ENCODE measurements around the gene TMSB10.
"Not testable (repeated sequence)": the region's sequence is repeated elsewhere in the genome, so short reads cannot be mapped to it uniquely, and the experiment has no call there.

Gene TMSB10

GRCh38 chr2:84905181-84906107, at the start of gene TMSB10:
Gene TMSB10, plus strand, starts transcription at chr2:84905656.
- no peak for FAIRE-seq

GRCh38 chr2:84855731-84856130, 49.7 kb upstream of the TMSB10 start:
- no peak for FAIRE-seq

- FAIRE-seq: no peak
Measured at GRCh38 chr2:84856787-84857186, 48.7 kb upstream of the TMSB10 start.

DNA sequence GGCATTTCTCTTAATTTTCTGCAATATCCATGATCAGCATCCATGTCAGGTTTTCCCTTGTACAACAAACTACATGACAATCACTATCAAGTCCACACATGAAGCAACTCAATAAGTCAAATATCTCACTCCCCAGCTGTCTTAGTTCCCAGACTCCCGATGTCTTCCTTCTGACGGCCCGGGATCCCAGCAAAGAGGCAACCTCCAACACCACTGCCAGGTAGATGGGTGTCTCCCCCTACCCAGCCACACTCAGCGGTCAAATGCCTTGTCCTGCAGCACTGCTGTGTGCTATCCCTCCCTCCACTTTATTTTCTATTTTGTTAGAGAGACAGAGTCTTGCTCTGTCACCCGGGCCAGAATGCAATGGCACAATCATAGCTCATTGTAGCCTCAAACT, 47.9 kb upstream of the TMSB10 start:
- FAIRE-seq: no peak

DNA sequence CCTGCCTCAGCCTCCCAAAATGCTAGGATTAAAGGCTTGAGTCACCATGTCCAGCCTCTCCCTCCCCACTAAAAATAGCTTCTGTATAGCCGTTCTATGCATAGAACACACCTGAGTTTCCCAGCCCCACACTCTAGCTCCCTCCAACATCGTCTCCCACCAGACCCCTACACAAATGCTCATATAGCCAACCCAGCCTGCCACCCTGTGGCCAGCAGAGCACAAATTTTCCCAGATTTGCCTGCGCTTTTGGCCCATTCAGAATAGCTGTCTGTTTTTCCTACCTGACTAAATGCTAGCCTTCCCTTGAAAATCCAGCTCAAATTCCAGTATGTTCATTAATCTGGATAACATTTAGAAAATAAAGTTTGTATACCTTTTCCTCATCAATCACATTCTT, 47.3 kb upstream of the TMSB10 start:
- no peak for FAIRE-seq

DNA sequence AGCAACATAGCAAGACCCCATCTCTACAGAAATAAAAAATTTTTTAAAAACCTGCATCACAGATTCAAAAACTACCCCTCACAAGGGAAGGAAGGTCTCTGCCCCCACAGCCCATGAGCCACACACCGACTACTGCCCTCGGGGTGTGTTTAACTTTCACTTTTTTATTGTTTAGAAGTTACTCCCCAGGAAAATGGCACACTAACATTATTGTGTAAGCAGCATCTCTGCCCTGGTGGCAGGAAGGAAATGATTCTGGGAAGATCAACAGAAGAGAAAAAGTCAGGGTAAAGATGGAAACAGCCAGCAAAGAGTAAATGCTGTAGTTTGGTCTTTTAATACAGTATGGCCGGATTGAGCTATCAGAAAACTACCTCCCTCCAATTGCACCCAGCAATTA, 46.5 kb upstream of the TMSB10 start:
- no peak for FAIRE-seq

DNA sequence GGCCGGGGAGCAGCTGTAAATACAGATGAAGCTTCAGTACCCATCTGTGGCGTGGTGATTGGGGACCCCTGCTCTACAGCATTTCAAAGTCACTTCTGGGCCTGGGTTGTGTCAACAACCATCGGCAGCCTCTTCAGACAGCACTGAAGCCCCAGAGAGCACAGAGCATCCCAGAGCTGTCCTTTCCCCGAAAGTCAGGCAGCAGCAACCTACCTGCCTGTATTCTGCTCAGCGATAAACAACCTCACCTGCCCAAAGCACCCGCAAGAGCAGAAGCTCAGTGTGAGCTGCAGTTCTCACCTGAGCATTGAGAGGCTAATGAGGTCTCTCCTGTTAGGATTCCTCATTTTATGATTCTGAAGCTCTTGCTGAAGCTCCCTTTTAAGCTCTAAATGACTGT, 43.9 kb upstream of the TMSB10 start:
- no peak for FAIRE-seq

- FAIRE-seq: no peak
Measured at GRCh38 chr2:84862006-84862405, 43.5 kb upstream of the TMSB10 start.

DNA sequence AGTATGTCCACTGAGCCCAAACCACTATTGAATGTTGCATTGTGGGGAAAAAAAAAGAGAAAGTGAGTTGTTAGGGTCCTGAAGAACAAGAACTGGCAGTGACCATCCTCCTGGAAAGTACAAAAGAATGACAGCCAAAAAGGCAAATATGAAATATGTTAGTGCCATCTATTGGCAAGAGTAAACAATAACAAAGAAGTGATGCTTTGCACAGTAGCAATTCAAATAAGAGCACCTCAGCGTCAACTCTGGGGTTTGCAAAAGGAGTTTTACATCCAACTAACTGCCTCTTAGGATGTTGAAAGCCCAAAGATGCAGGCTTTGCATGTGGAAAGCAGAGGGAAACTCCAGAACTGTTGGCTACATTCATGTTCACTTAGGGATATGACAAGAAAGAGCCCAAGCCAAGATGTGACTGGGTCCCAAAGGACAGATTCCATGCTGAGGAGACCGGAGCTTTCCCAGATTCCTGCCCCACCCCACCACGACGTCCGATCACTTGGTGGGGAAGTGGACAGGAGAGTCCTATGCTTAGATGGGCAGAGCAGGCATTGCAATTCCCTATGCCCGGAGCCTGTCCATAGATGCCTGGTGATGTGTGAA, 40.2 kb upstream of the TMSB10 start:
- no peak for FAIRE-seq

DNA sequence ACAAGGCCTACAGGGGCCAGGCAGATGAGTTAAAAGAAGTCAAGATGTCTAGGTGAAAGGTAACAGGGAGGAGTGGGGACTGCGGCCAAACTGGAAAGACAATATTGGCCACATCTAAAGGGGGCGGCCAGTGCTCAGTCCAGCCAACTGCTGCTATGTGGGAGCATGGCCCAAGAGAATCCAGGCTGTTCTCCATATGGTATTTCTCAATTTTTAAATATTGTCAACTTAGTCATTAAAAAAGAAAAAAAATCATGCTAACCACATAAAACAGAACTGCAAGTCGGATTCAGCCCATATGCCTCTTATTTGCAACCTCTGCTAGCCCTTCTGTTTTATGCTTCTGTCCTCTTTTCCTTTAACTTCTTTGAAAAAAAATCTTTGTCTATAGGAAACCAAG, 39.3 kb upstream of the TMSB10 start:
- FAIRE-seq: no peak

DNA sequence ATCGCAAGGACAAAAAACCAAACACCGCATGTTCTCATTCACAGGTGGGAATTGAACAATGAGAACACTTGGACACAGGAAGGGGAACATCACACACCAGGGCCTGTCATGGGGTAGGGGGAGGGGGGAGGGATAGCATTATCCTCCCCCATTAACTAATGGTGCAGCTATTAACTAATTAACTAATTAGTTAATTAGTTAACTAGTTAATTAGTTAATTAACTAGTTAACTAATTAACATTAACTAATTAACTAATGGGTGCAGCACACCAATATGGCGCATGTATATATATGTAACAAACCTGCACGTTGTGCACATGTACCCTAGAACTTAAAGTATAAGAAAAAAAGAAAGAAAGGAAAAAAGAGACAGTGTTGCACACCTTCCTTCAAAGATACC, 37.1 kb upstream of the TMSB10 start:
- not testable (repeated sequence) for FAIRE-seq

DNA sequence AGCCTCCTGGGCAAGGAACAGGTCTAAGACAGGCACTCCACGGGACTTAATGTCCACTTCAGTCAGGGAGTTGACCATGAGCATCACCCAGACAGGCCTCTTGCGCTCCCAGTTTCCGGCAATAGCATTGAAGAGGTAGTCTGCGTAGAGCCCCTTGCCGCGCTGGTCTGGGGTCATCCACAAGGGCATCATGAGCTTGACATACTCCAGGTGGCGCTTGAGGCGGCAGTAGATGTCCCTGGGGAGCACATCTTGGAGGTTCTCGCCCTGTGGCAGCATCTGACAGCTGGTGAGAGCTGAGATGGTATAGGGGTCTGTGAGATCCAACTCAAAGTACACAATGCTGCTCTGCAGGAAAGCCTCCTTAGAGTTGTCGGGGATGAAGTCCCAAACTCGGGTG, 35.1 kb upstream of the TMSB10 start:
- FAIRE-seq: no peak

DNA sequence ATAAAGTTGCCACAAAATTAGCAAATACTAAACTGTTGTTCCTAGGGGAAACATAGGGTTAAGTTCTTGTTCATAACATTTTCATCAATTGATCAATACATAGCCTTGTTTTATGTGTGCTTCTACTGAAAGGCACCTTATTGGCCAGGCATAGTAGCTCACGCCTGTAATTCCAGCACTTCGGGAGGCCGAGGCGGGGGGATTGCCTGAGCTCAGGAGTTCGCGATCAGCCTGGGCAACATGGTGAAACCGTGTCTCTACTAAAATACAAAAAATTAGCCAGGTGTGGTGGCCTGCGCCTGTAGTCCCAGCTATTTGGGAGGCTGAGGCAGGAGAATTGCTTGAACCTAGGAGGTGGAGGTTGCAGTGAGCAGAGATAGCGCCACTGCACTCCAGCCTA, 32.8 kb upstream of the TMSB10 start:
- not testable (repeated sequence) for FAIRE-seq

- FAIRE-seq: no peak
Measured at GRCh38 chr2:84873350-84873749, 32.1 kb upstream of the TMSB10 start.

GRCh38 chr2:84874381-84875212, 30.9 kb upstream of the TMSB10 start:
- no peak for FAIRE-seq

GRCh38 chr2:84875213-84875560, 30.3 kb upstream of the TMSB10 start:
- FAIRE-seq: no peak

DNA sequence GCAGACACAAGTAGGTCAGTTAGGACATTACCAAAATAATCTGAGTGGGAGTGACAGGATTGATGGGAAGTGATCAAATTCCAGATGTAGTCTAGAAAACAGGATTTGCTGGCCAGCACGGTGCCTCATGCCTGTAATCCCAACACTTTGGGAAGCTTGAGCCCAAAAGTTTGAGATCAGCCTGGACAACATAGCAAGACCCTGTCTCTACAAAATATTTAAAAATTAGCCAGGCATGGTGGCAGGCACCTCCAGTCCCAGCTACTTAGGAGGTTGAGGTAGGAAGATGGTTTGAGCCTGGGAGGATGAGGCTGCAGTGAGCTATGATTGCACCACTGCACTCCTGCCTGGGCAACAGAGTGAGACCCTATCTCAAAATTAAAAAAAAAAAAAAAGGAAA, 29.8 kb upstream of the TMSB10 start:
- not testable (repeated sequence) for FAIRE-seq

- no peak for FAIRE-seq
Measured at GRCh38 chr2:84876369-84876768, 29.1 kb upstream of the TMSB10 start.

DNA sequence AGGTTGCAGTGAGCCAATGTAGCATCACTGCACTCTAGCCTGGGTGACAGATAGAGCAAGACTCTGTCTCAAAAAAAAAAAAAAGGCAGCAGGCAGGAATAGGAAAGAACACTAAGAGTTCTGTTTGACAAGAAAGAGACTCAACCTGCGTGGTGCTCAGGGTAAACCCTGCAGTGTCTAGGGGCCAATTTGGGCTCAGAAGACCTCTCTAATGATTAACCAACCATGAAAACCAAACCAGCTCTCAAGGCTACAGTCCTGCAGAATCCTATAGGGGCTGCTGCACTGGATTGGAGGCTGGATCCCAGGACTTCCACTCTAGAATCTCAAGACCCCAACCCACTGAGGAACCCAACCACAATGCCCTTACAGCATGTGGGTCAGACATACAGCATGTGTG, 27.0 kb upstream of the TMSB10 start:
- no peak for FAIRE-seq

DNA sequence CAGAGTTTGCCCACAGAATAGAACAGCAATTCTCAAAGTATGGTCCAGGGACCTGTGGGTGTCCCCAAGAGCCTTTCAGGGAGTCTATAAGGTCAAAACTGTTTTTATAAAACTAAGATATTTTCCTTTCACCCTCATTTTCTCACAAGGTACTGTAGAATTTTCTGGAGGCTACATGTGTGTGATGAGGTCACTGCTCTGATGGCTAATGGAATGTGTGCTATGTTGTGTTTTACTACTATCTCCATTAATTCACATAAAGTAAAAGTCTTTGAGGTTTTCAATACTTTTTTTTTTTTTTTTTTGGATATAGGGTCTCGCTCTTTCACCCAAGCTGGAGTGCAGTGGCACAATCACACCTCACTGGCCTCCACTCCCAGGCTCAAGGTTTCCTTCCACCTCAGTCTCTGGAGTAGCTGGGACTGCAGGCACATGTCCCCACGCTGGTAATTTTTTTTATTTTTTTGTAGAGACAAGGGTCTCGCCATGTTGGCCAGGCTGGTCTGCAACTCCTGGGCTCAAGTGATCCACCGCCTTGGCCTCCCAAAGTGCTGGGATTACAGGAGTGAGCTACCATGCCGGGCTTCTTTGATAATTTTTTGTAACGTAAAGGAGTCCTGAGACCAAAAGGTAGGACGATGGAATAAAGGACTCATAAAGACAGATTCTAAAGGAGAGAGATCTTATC, 26.4 kb upstream of the TMSB10 start:
- no peak for FAIRE-seq

DNA sequence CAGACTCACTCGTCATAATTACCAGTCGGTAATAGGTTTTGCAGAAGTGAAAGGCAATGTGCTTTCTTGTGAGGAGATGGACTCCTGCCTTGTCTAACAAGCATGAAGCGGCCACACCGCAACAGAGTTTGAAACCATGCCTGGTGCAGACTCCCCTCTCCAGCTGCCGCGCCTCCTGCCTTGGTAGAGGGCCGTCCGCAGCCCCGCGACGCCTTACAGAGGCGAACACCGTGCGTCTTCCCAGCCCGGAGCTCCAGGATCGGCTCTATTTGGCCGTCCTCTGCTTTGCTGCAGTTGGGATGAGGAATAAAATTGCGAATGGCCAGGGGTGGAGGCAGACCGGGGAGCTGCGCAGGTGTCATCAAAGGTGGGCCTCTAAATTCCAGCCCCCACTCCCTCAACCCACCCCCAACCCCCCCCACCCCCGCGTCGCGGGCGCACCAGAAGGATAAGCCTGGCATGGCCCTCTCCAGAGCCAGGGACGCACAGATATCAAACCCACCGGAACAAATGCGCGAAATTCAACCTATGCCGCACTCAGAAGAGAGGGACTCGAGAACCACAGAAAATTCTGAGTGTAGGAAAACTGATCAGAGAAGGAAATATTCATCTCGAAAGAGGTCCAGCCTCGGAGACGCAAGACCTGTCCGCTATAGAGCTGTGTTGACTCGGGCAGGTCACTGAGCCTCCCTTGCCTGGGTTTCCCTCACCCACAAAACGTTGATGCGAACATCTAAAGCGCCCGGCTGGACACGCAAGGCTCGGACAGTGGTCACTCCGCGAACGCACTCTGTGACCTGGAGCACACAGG, 25.7 kb upstream of the TMSB10 start:
- FAIRE-seq: no peak

DNA sequence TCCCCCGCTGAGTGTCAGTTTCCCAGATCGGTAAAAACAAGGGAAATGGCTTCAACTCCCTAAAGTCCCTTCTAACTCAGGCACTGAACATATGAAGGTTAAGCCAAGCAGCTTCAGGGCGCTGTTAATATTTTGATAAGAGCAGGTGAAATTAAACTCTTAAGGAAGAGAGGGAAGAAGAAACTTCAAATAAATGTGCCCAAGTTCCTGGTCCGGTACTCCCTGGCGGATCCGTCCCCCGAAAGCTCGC, 25.1 kb upstream of the TMSB10 start:
- no peak for FAIRE-seq

All from colon (tissue), 2 donors.